ENCODE data around the gene MMP15.

The MMP15 gene

DNA sequence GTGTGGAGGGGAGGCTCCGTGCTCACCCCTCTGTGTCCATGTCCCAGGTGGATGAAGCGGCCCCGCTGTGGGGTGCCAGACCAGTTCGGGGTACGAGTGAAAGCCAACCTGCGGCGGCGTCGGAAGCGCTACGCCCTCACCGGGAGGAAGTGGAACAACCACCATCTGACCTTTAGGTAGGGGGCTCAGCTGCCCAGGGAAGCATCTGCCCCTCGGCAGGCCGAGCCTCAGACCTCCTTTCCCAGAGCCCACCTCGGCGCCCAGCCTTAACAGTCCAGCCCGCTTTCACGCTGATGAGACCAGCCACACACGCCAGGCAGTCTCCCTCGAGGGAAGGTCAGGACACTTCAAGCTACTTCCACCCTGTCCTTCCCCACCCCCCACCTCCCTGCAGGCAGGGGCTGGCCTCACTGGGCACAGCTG, 12.7 kb downstream of the MMP15 start:
- no peak overlapping the region for H3K4me3 ChIP-seq (ENCODE audit: low read depth, low read length)
- TF ChIP-seq CTCF (IDR thresholded peaks at IDR 0.05; ENCODE audit: low read depth, low read length) = no peak

GRCh38 chr16:58039829-58040495, 14.4 kb downstream of the MMP15 start:
- no peak for TF ChIP-seq CTCF (IDR thresholded peaks at IDR 0.05; ENCODE audit: low read depth, low read length)
- no peak overlapping the region for H3K4me3 ChIP-seq (ENCODE audit: low read depth, low read length)

DNA sequence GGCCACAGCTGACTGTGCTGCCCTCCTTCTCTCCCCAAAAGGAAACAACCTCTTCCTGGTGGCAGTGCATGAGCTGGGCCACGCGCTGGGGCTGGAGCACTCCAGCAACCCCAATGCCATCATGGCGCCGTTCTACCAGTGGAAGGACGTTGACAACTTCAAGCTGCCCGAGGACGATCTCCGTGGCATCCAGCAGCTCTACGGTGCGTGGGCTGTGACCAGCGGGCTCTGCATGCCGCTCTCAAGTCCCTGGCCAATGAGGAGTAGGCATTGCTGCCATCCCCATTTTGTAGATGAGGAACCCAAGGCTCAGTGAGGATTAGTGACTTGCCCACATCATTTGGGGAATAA, 14.9 kb downstream of the MMP15 start:
- no peak overlapping the region for H3K4me3 ChIP-seq (ENCODE audit: low read depth, low read length)
- TF ChIP-seq CTCF (IDR thresholded peaks at IDR 0.05; ENCODE audit: low read depth, low read length) = no peak

DNA sequence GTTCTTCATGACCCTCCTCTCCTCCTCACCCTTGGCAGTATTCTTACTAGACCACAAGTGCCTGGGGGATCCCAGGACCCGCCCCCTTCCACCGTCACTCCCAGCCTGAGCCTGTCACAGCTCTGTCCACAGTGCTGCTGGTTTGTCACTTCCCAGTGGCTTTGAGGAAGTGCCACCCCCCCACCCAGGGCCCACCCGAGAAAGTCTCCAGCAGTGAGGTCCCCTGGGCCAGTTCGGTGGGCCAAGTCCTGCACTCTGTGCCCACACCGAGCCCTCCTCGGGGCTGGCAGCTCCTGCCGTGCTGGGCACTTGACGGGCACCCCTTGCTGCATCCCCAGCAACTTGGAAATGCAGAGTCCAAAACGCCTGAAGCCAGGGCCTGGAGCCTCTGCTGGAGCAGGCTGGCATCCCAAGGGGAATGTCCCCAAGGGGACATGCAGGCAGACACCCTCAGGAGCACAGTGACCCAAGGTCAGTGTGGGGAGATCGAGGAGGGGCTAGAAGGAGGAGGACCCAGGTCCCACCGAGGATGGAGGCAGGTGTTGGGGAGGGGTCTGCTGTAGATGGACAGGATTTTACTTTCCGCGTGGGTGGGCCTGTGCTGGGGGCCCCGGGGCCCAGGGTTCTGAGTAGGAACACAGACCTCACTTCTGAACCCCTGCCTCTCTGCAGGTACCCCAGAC, 15.5 kb downstream of the MMP15 start:
- TF ChIP-seq CTCF (IDR thresholded peaks at IDR 0.05; ENCODE audit: low read depth, low read length) = no peak
- no peak overlapping the region for H3K4me3 ChIP-seq (ENCODE audit: low read depth, low read length)

DNA sequence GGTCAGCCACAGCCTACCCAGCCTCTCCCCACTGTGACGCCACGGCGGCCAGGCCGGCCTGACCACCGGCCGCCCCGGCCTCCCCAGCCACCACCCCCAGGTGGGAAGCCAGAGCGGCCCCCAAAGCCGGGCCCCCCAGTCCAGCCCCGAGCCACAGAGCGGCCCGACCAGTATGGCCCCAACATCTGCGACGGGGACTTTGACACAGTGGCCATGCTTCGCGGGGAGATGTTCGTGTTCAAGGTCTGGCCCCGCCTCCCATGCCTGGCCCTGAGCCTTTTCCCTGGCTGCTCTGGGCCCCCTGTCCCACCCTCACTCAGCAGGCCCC, 16.0 kb downstream of the MMP15 start:
- no peak overlapping the region for H3K4me3 ChIP-seq (ENCODE audit: low read depth, low read length)
- TF ChIP-seq CTCF (IDR thresholded peaks at IDR 0.05; ENCODE audit: low read depth, low read length) = no peak

- H3K4me3 ChIP-seq (ENCODE audit: low read depth, low read length) = no peak overlapping the region
- TF ChIP-seq CTCF (IDR thresholded peaks at IDR 0.05; ENCODE audit: low read depth, low read length) = no peak
Measured at GRCh38 chr16:58042001-58042885, 16.7 kb downstream of the MMP15 start.

Measured in WI38 (cell line).